ENCODE measurements around the gene NME4. TPM values are rescaled to one million over a fixed set of nuclear protein-coding genes. Genes with fewer than 3 reads are reported as not detected.

Gene NME4
- total and polyA plus RNA-seq, 2 donors from 2014 or later = 56.6 to 100 TPM

DNA sequence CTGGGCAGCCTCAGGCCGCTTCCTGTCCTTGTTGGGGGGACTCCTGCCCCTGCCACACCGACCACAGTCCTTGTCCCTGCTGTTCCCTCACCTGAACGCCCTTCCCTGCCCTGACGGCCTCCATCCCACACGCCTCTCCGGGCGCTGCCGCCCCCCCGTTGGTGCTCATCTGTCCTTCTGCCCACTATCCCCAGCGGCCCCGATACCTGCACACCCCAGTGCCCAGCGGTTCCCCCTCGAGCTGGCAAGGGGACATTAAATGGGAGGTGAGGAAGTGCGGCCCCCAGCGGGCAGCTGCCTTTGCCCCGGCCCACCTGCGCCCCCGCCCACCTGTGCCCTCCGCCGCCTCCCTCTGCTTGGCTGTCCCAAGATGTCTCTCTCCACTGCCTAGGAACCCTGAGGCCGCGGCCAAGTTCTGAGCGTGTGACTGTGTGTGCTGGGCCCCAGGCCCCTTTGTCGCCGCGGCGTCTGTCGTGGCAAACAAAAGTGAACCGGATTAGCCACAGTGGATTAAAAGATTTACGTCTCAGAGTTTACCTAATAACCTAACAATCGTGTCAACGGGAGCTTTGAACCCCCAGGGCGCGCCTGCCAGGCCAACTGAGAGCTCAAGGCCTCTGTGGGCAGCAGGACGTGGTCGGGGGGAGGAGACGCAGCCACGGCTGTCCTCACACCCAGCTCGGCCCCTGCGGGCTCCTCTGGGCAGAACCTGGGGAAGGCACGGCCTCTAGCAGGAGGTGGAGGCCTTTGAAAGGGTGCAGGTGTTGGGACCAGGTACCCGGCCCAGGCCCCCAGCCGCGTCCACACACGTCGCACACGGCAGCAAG is 36.9 kb upstream of the NME4 start:
- DNase-seq = peak in 2 of 5 donors; percentile 46 to 75

DNA sequence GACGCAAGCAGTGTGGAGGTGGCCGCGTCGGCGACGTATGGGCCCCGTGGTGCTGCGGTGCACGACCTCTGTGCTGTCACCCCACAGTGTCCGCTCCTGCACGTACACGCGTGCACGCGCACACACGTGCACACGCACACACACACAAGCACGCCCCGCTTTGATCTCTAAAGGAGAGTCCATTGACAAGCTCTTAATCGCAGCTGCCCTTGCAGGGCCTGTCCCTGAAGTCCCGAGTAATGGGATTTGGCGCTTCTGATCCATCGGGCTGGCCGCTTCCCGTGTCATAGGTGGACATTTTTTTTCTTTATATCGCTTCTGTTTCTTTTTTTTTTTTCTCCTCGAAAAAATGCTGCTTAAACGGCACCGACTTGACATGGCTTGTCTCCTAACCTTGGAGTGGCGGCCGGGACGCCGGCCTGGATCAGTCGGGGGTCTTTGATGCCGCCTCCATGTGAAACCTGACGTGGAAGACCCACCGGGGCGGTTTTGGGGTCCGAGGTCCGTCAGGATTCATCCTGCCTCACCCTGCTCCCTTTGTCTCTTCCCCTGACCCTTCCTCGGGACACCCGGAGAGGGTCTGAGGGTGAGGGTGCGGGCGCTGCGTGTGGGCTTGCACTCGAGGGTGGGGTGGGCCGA is 36.2 kb upstream of the NME4 start:
- Histone ChIP-seq H3K27me3 (ENCODE audit: control insufficient read depth, insufficient read depth, low read length) (no peaks in the 10 kb centered on the region), H3K9ac (ENCODE audit: low read length in 3 of 3) (no peak overlapping the region), H3K27ac (ENCODE audit: low read depth in 2 of 2, low read length in 2 of 2) (no peak overlapping the region), H3K4me3 (ENCODE audit: low read length in 3 of 3) (no peak overlapping the region), H3K4me1 (ENCODE audit: control insufficient read depth in 2 of 3, insufficient read depth in 2 of 3, low read depth in 1 of 3, low read length in 3 of 3) (peaks cover 0 to 13% (median 0%) of the 10 kb centered on the region in 3 donors), H3K36me3 (ENCODE audit: control insufficient read depth in 2 of 3, insufficient read depth in 3 of 3, low read length in 3 of 3) (no peaks in the 10 kb centered on the region), H3K9me3 (ENCODE audit: control insufficient read depth in 2 of 3, insufficient read depth in 1 of 3, low read length in 3 of 3) (no peaks in the 10 kb centered on the region)
- DNase-seq = no peak
- intact Hi-C loops (cut with DNase I) = no loop called here
- no peak for FAIRE-seq
- TF ChIP-seq, protein P1, sequence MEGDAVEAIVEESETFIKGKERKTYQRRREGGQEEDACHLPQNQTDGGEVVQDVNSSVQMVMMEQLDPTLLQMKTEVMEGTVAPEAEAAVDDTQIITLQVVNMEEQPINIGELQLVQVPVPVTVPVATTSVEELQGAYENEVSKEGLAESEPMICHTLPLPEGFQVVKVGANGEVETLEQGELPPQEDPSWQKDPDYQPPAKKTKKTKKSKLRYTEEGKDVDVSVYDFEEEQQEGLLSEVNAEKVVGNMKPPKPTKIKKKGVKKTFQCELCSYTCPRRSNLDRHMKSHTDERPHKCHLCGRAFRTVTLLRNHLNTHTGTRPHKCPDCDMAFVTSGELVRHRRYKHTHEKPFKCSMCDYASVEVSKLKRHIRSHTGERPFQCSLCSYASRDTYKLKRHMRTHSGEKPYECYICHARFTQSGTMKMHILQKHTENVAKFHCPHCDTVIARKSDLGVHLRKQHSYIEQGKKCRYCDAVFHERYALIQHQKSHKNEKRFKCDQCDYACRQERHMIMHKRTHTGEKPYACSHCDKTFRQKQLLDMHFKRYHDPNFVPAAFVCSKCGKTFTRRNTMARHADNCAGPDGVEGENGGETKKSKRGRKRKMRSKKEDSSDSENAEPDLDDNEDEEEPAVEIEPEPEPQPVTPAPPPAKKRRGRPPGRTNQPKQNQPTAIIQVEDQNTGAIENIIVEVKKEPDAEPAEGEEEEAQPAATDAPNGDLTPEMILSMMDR (IDR thresholded peaks at IDR 0.05; ENCODE audit: borderline replicate concordance, extremely low read depth, insufficient read depth) = no peak

More for the DNA sequence above, 36.9 kb upstream of the NME4 start:
- no peak for FAIRE-seq
- no peaks in the 10 kb centered on the region for H3K36me3 ChIP-seq (ENCODE audit: control insufficient read depth in 2 of 3, insufficient read depth in 3 of 3, low read length in 3 of 3)
- no peaks in the 10 kb centered on the region for H3K9me3 ChIP-seq (ENCODE audit: control insufficient read depth in 2 of 3, insufficient read depth in 1 of 3, low read length in 3 of 3)
- intact Hi-C loops (cut with DNase I) = no loop called here
- H3K27ac ChIP-seq (ENCODE audit: low read depth in 2 of 2, low read length in 2 of 2) = no peak overlapping the region
- TF ChIP-seq, protein P1 (IDR thresholded peaks at IDR 0.05; ENCODE audit: borderline replicate concordance, extremely low read depth, insufficient read depth) = no peak
- no peak overlapping the region for H3K9ac ChIP-seq (ENCODE audit: low read length in 3 of 3)
- H3K4me1 ChIP-seq (ENCODE audit: control insufficient read depth in 2 of 3, insufficient read depth in 2 of 3, low read depth in 1 of 3, low read length in 3 of 3) = peaks cover 0 to 13% (median 0%) of the 10 kb centered on the region in 3 donors
- H3K4me3 ChIP-seq (ENCODE audit: low read length in 3 of 3) = no peak overlapping the region
- H3K27me3 ChIP-seq (ENCODE audit: control insufficient read depth, insufficient read depth, low read length) = no peaks in the 10 kb centered on the region

DNA sequence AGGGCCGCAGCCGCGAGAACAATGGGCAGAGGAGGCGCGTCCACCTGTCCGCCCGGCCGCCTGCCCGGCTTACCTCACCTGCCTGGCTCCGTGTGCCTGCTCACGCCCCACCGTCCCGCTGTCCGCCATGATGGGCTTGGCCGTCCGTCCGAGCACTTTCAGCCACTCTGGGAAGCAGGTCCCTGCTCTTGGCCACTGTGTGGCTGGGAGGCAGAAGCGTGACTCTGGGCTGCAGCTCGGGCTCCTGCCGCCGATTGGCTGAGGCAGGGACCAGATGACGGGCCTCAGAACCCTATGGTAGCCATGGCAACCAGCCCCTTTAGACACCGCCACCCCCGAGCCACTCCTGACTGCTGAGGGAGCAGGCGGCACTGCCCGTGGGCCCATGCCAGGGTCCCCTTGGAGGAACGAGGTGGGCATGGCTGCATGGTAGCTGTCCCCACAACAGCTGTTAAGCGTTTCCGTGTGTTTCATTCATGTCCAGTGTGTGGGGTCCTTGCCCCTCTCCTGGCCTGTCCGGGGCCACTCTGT is 35.6 kb upstream of the NME4 start:
- H3K9me3 ChIP-seq (ENCODE audit: control insufficient read depth in 2 of 3, insufficient read depth in 1 of 3, low read length in 3 of 3) = no peaks in the 10 kb centered on the region
- no peaks in the 10 kb centered on the region for H3K36me3 ChIP-seq (ENCODE audit: control insufficient read depth in 2 of 3, insufficient read depth in 3 of 3, low read length in 3 of 3)
- H3K9ac ChIP-seq (ENCODE audit: low read length in 3 of 3) = no peak overlapping the region
- H3K27me3 ChIP-seq (ENCODE audit: control insufficient read depth, insufficient read depth, low read length) = no peaks in the 10 kb centered on the region
- H3K4me3 ChIP-seq (ENCODE audit: low read length in 3 of 3) = no peak overlapping the region
- intact Hi-C loops (cut with DNase I) = no loop called here
- FAIRE-seq (no peak), DNase-seq (no peak)
- peaks cover 0 to 13% (median 0%) of the 10 kb centered on the region in 3 donors for H3K4me1 ChIP-seq (ENCODE audit: control insufficient read depth in 2 of 3, insufficient read depth in 2 of 3, low read depth in 1 of 3, low read length in 3 of 3)
- TF ChIP-seq, protein P1 (IDR thresholded peaks at IDR 0.05; ENCODE audit: borderline replicate concordance, extremely low read depth, insufficient read depth) = no peak
- H3K27ac ChIP-seq (ENCODE audit: low read depth in 2 of 2, low read length in 2 of 2) = no peak overlapping the region

Data from kidney (tissue), 14 donors.